H9 (cell line): ENCODE results near the gene BICD1. TPM values are rescaled to one million over a fixed set of nuclear protein-coding genes. Genes with fewer than 3 reads are reported as not detected.

ENCODE experiments used
- DNase-seq: peaks from one replicate; pipeline ENCODE4 v3.0.0-alpha.2; 2017
- H2AFZ ChIP-seq: one replicate; pipeline ENCODE4 v1.6.1; 2013; ENCODE audit warnings: mild to moderate bottlenecking, low read length, control low read depth, moderate library complexity
- H2AK5ac ChIP-seq: 2 replicates; pipeline ENCODE4 v1.6.1; 2013; ENCODE audit warnings: low read length, control low read depth, mixed read lengths; ENCODE audit not compliant: insufficient read length
- H2BK120ac ChIP-seq: one replicate; pipeline ENCODE4 v1.6.1; 2013; ENCODE audit warnings: low read depth, mild to moderate bottlenecking, low read length, control low read depth, inconsistent platforms; ENCODE audit not compliant: poor library complexity, severe bottlenecking
- H2BK12ac ChIP-seq: 2 replicates; pipeline ENCODE4 v1.6.1; 2013; ENCODE audit warnings: low read length, control low read depth, mixed read lengths, low read depth; ENCODE audit not compliant: insufficient read length
- H2BK15ac ChIP-seq: 2 replicates; pipeline ENCODE4 v1.6.1; 2013; ENCODE audit warnings: low read depth, low read length, control low read depth
- H2BK20ac ChIP-seq: one replicate; pipeline ENCODE4 v1.6.1; 2013; ENCODE audit warnings: low read depth, mild to moderate bottlenecking, low read length, control low read depth, inconsistent platforms; ENCODE audit not compliant: poor library complexity, severe bottlenecking
- H2BK5ac ChIP-seq: 2 replicates; pipeline ENCODE4 v1.6.1; 2013; ENCODE audit warnings: low read length, control low read depth, mixed read lengths; ENCODE audit not compliant: insufficient read length
- H3K14ac ChIP-seq: 2 replicates; pipeline ENCODE4 v1.6.1; 2013; ENCODE audit warnings: low read length, control low read depth; ENCODE audit not compliant: insufficient read depth
- H3K18ac ChIP-seq: 2 replicates; pipeline ENCODE4 v1.6.1; 2013; ENCODE audit warnings: low read depth, mild to moderate bottlenecking, mixed read lengths, low read length, control low read depth; ENCODE audit not compliant: insufficient read length
- H3K23ac ChIP-seq: 2 replicates; pipeline ENCODE4 v1.6.1; 2013; ENCODE audit warnings: low read length, control low read depth, mixed read lengths, low read depth; ENCODE audit not compliant: insufficient read length
- H3K23me2 ChIP-seq: 2 replicates; pipeline ENCODE4 v1.6.1; 2013; ENCODE audit warnings: low read depth, mild to moderate bottlenecking, mixed read lengths, low read length, control low read depth; ENCODE audit not compliant: insufficient read length, poor library complexity, severe bottlenecking
- H3K27ac ChIP-seq: 2 replicates; pipeline ENCODE4 v1.5.1; 2013; ENCODE audit warnings: low read length, control low read depth, mixed read lengths, low read depth; ENCODE audit not compliant: insufficient read length
- H3K27me3 ChIP-seq: 2 replicates; pipeline ENCODE4 v1.6.1; 2013; ENCODE audit warnings: low read length, control low read depth, inconsistent platforms; ENCODE audit not compliant: insufficient read depth
- H3K4ac ChIP-seq: 2 replicates; pipeline ENCODE4 v1.6.1; 2013; ENCODE audit warnings: low read depth, mild to moderate bottlenecking, control low read depth, inconsistent platforms, low read length, moderate library complexity
- H3K4me1 ChIP-seq: 2 replicates; pipeline ENCODE4 v1.6.1; 2013; ENCODE audit warnings: low read length, control low read depth, inconsistent platforms; ENCODE audit not compliant: insufficient read depth
- H3K4me2 ChIP-seq: 2 replicates; pipeline ENCODE4 v1.6.1; 2013; ENCODE audit warnings: low read length, control low read depth, mixed read lengths; ENCODE audit not compliant: insufficient read length, insufficient read depth
- H3K56ac ChIP-seq: 2 replicates; pipeline ENCODE4 v1.6.1; 2013; ENCODE audit warnings: low read depth, mild to moderate bottlenecking, mixed read lengths, low read length, control low read depth; ENCODE audit not compliant: insufficient read length
- H3K79me1 ChIP-seq: 2 replicates; pipeline ENCODE4 v1.6.1; 2013; ENCODE audit warnings: low read depth, mild to moderate bottlenecking, moderate library complexity, low read length, control low read depth, inconsistent platforms; ENCODE audit not compliant: insufficient read depth, poor library complexity, severe bottlenecking
- H3K79me2 ChIP-seq: 2 replicates; pipeline ENCODE4 v1.6.1; 2013; ENCODE audit warnings: low read length, control low read depth, inconsistent platforms; ENCODE audit not compliant: insufficient read depth
- H3K9ac ChIP-seq: 2 replicates; pipeline ENCODE4 v1.6.1; 2013; ENCODE audit warnings: low read length, control low read depth, mixed read lengths; ENCODE audit not compliant: insufficient read length; ENCODE audit errors: extremely low read depth
- H3K9me3 ChIP-seq: one replicate; pipeline ENCODE4 v1.6.1; 2013; ENCODE audit warnings: low read depth, low read length, inconsistent platforms; ENCODE audit not compliant: control insufficient read depth
- H3T11ph ChIP-seq: one replicate; pipeline ENCODE4 v1.6.1; 2013; ENCODE audit warnings: mild to moderate bottlenecking, low read length, control low read depth, inconsistent platforms
- H4K20me1 ChIP-seq: one replicate; pipeline ENCODE4 v1.6.1; 2013; ENCODE audit not compliant: control insufficient read depth, insufficient read length, insufficient read depth
- H4K5ac ChIP-seq: 2 replicates; pipeline ENCODE4 v1.6.1; 2013; ENCODE audit warnings: low read depth, mild to moderate bottlenecking, mixed read lengths, low read length, control low read depth; ENCODE audit not compliant: insufficient read length
- H4K8ac ChIP-seq: replicated peaks from 2 replicates; pipeline ENCODE4 v1.6.1; 2013; ENCODE audit warnings: low read length, control low read depth, mixed read lengths, low read depth; ENCODE audit not compliant: insufficient read length
- H4K91ac ChIP-seq: 2 replicates; pipeline ENCODE4 v1.6.1; 2013; ENCODE audit warnings: low read depth, mild to moderate bottlenecking, moderate library complexity, mixed read lengths, low read length, control low read depth; ENCODE audit not compliant: insufficient read length
- H3K27ac Mint-ChIP-seq, 3 experiments: 2 replicates in 2 of 3; 3 replicates in 1 of 3; pipeline ENCODE4 v1.8.0; 2020 to 2021; ENCODE audit warnings: mixed read lengths in 3 of 3, mild to moderate bottlenecking in 1 of 3, moderate library complexity in 1 of 3
- H3K27me3 Mint-ChIP-seq: 2 replicates; pipeline ENCODE4 v1.8.0; 2021; ENCODE audit warnings: low read depth, mild to moderate bottlenecking, moderate library complexity, mixed read lengths
- H3K36me3 Mint-ChIP-seq, 3 experiments: 2 replicates in 2 of 3; 3 replicates in 1 of 3; pipeline ENCODE4 v1.8.0; 2020 to 2021; ENCODE audit warnings: low read depth in 3 of 3, mixed read lengths in 3 of 3; ENCODE audit not compliant: insufficient read depth in 1 of 3
- H3K4me1 Mint-ChIP-seq, 2 experiments: 2 replicates each; pipeline ENCODE4 v1.8.0; 2020; ENCODE audit warnings: mixed read lengths in 2 of 2
- H3K4me3 Mint-ChIP-seq, 2 experiments: 2 replicates in 1 of 2; 3 replicates in 1 of 2; pipeline ENCODE4 v1.8.0; 2020 to 2021; ENCODE audit warnings: mild to moderate bottlenecking in 2 of 2, mixed read lengths in 2 of 2, moderate library complexity in 1 of 2
- H3K9me3 Mint-ChIP-seq, 2 experiments: 2 replicates in 1 of 2; 3 replicates in 1 of 2; pipeline ENCODE4 v1.8.0; 2020; ENCODE audit warnings: mild to moderate bottlenecking in 2 of 2, mixed read lengths in 2 of 2, moderate library complexity in 1 of 2
- WGBS: extraction: QIAGEN DNeasy Blood & Tissue Kit; methylation state at CpG from one replicate; pipeline ENCODE4 v1.1.7; 2013; ENCODE audit warnings: missing lambda C conversion rate, low lambda C conversion rate, mixed read lengths; ENCODE audit not compliant: insufficient read length; ENCODE audit errors: extremely low coverage; 5-methylcytosine and 5-hydroxymethylcytosine counted together
- total RNA-seq: library from RNA; stranded (reverse); gene quantifications from 2 replicates; pipeline ENCODE4 v1.2.1, GENCODE V29; 2021
- TF ChIP-seq, protein P1 (sequence below): fragments of 200-600 bp; sonication (generic); conservative IDR thresholded peaks from 3 replicates; pipeline ENCODE4 v1.8.0; 2021; ENCODE audit warnings: antibody characterized with exemption, mild to moderate bottlenecking

BICD1 gene
- total RNA-seq, 1 experiment from 2014 or later: 134 TPM

DNA sequence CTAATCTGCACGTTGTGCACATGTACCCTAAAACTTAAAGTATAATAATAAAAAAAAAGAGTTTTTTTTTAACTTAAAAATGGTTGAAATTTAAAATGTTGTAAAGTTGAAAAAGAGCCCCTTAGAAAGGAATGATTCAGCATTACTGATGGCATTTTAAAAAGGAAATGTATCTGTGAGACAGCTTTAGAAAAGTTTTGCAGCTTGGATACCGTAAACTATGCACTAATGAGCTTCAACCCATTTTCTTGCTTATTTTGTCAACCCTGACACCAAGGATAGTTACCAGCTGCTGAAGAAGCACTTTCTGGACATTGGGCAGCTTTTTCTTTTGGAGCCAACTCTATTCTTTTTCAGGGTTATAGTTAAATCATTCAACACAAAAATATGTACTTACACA is 4.3 kb downstream of the BICD1 start:
- Histone ChIP-seq H3K27ac (no peak overlapping the region), H2AK5ac (no peak overlapping the region), H3K4me2 (no peak overlapping the region), H4K91ac (no peak overlapping the region), H2BK120ac (no peak overlapping the region), H4K20me1 (no peaks in the 10 kb centered on the region), H4K5ac (no peak overlapping the region), H3K56ac (no peak overlapping the region), H3K23me2 (peaks cover 8% of the 10 kb centered on the region), H2BK20ac (no peak overlapping the region), H3K79me2 (peaks cover 34% of the 10 kb centered on the region; the same call in 1 of the 2 replicates), H3K23ac (no peak overlapping the region), H3K27me3 (no peaks in the 10 kb centered on the region), H3K79me1 (peaks cover 3% of the 10 kb centered on the region), H4K8ac (no peak overlapping the region), H3K18ac (no peak overlapping the region), H3K14ac (no peak overlapping the region), H2AFZ (no peak overlapping the region), H2BK5ac (no peak overlapping the region), H2BK12ac (no peak overlapping the region), H2BK15ac (no peak overlapping the region), H3T11ph (no peak overlapping the region), H3K9me3 (no peaks in the 10 kb centered on the region), H3K4me1 (peaks cover 10% of the 10 kb centered on the region), H3K4ac (no peak overlapping the region), H3K9ac (no peak overlapping the region)
- TF ChIP-seq, protein P1, sequence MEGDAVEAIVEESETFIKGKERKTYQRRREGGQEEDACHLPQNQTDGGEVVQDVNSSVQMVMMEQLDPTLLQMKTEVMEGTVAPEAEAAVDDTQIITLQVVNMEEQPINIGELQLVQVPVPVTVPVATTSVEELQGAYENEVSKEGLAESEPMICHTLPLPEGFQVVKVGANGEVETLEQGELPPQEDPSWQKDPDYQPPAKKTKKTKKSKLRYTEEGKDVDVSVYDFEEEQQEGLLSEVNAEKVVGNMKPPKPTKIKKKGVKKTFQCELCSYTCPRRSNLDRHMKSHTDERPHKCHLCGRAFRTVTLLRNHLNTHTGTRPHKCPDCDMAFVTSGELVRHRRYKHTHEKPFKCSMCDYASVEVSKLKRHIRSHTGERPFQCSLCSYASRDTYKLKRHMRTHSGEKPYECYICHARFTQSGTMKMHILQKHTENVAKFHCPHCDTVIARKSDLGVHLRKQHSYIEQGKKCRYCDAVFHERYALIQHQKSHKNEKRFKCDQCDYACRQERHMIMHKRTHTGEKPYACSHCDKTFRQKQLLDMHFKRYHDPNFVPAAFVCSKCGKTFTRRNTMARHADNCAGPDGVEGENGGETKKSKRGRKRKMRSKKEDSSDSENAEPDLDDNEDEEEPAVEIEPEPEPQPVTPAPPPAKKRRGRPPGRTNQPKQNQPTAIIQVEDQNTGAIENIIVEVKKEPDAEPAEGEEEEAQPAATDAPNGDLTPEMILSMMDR: no peak
- H3K36me3 Mint-ChIP-seq: peaks cover 10 to 55% (median 27%) of the 10 kb centered on the region in 3 experiments
- no peaks in the 10 kb centered on the region for H3K27me3 Mint-ChIP-seq
- H3K9me3 Mint-ChIP-seq: no peaks in the 10 kb centered on the region; a peak in 1 of 5 replicates
- no peak for DNase-seq
- H3K4me1 Mint-ChIP-seq: peaks cover 44 to 47% of the 10 kb centered on the region in 2 experiments
- H3K27ac Mint-ChIP-seq: no peak overlapping the region
- no peak overlapping the region for H3K4me3 Mint-ChIP-seq
- WGBS: no CpG with 5 or more reads among the region's 2 CpGs
